Dendritic cell treated with granulocyte-macrophage colony-stimulating factor and Interleukin-4, amounts not matched to agents 40 ng/mL and 50 ng/mL, for 4 days (primary cell): ENCODE data around the gene TROAP.
"Not testable (repeated sequence)": the region's sequence is repeated elsewhere in the genome, so short reads cannot be mapped to it uniquely, and the experiment has no call there.

Experiments used
- H3K27ac Mint-ChIP-seq: one replicate; pipeline ENCODE4 v1.8.0; 2022; ENCODE audit warnings: mild to moderate bottlenecking, mixed read lengths
- H3K27me3 Mint-ChIP-seq: one replicate; pipeline ENCODE4 v1.8.0; 2022; ENCODE audit warnings: mild to moderate bottlenecking, mixed read lengths
- H3K36me3 Mint-ChIP-seq: one replicate; pipeline ENCODE4 v1.8.0; 2022; ENCODE audit warnings: low read depth, mixed read lengths
- H3K4me1 Mint-ChIP-seq: one replicate; pipeline ENCODE4 v1.8.0; 2022; ENCODE audit warnings: low read depth, mixed read lengths
- H3K4me3 Mint-ChIP-seq: one replicate; pipeline ENCODE4 v1.8.0; 2022; ENCODE audit warnings: mild to moderate bottlenecking, moderate library complexity, mixed read lengths
- H3K9me3 Mint-ChIP-seq: one replicate; pipeline ENCODE4 v1.8.0; 2022; ENCODE audit warnings: mixed read lengths
- intact Hi-C: fragments of 100-400 bp; cut with micrococcal nuclease; formaldehyde crosslinking; loops from one replicate; pipeline ENCODE4 v1.15.0; 2022

TROAP gene

DNA sequence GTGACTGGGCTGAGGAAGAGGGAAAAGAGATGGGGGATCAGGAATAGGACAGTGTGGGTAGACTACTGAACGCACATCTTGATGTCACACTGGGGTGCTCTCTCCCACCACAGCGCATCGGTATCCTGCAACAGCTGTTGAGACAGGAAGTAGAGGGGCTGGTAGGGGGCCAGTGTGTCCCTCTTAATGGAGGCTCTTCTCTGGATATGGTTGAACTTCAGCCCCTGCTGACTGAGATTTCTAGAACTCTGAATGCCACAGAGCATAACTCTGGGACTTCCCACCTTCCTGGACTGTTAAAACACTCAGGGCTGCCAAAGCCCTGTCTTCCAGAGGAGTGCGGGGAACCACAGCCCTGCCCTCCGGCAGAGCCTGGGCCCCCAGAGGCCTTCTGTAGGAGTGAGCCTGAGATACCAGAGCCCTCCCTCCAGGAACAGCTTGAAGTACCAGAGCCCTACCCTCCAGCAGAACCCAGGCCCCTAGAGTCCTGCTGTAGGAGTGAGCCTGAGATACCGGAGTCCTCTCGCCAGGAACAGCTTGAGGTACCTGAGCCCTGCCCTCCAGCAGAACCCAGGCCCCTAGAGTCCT lies 7.1 kb downstream of the TROAP start:
- Mint-ChIP-seq H3K27me3 (peaks cover 41% of the 10 kb centered on the region), H3K4me3 (no peak overlapping the region), H3K4me1 (peaks cover 32% of the 10 kb centered on the region), H3K9me3 (no peaks in the 10 kb centered on the region), H3K36me3 (no peaks in the 10 kb centered on the region), H3K27ac (no peak overlapping the region)
- intact Hi-C loops: no loop called here

- H3K36me3 Mint-ChIP-seq: no peaks in the 10 kb centered on the region
- peak overlapping the region; percentile 36 for H3K27ac Mint-ChIP-seq
- peaks cover 48% of the 10 kb centered on the region for H3K27me3 Mint-ChIP-seq
- H3K4me1 Mint-ChIP-seq: peaks cover 32% of the 10 kb centered on the region
- no peaks in the 10 kb centered on the region for H3K9me3 Mint-ChIP-seq
- no peak overlapping the region for H3K4me3 Mint-ChIP-seq
- intact Hi-C loops: no loop called here
These were observed 7.8 kb downstream of the TROAP start for GRCh38 chr12:49330631-49331379.

DNA sequence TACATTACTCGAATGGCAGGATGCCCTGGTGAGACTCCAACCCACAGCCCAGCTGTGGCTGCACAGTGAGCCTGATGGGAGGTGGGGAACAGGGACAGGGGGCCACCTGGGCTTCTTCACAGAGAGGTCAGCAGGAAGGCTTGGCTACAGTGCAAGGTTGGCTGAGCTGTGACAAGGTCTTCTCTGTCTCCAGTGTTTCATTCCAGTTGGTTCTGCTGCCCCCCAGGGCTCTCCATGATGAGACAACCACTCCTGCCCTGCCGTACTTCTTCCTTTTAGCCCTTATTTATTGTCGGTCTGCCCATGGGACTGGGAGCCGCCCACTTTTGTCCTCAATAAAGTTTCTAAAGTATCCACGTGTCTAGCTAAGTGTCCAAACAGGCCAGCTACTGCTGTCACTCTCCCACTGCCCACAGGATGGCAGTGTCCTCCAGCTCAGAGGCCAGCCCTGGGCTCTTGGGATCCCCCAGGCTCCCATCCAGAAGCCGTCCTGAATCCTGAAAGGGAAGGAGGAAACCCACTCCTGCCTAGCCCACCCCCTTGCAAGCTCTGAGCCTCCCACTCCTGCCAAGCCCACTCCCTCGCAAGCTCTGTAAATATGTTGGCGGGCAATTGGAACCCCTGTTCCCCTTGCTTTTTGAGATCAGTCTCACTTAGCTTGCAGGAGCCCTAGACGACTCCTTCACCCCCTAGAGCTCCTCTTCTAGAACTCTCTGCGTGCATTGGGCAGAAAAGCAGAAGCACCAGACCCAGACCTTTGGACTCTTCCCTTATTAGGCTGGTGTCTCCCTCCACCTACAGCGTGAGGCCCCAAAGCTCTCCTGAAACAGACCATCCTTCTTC lies 8.5 kb downstream of the TROAP start:
- Mint-ChIP-seq H3K36me3 (no peaks in the 10 kb centered on the region), H3K4me1 (peaks cover 30% of the 10 kb centered on the region), H3K4me3 (no peak overlapping the region), H3K9me3 (no peaks in the 10 kb centered on the region), H3K27me3 (peaks cover 55% of the 10 kb centered on the region), H3K27ac (peak overlapping the region; percentile 36)
- intact Hi-C loops: no loop called here

DNA sequence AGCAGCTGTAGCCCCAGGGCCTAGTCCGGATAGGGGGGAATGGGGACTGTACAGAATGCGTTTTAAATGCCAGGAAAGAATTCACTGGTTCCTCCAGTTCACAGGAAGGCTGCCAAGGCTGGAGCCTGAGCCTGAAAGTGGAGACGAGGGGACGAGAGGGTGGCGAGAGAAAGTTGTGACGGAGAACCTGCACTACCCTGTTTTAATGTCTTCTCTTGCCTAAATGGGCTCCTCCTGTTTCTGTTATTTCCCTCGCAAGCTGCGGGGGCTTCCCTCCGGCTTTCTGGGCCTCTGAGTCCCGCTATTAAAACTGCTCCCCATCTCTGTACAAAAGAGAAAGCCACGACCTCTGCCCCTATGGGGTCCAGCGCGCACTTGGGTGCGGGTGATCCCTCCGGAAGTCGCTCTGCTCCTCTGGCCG lies 9.4 kb downstream of the TROAP start:
- Mint-ChIP-seq H3K4me1 (peaks cover 36% of the 10 kb centered on the region), H3K9me3 (no peaks in the 10 kb centered on the region), H3K4me3 (no peak overlapping the region), H3K36me3 (no peaks in the 10 kb centered on the region), H3K27me3 (peaks cover 63% of the 10 kb centered on the region), H3K27ac (no peak overlapping the region)
- intact Hi-C loops: no loop called here

GRCh38 chr12:49332891-49333371 lies 9.9 kb downstream of the TROAP start:
- intact Hi-C loops: no loop called here
- Mint-ChIP-seq H3K4me1 (peaks cover 41% of the 10 kb centered on the region), H3K27me3 (peaks cover 68% of the 10 kb centered on the region)

DNA sequence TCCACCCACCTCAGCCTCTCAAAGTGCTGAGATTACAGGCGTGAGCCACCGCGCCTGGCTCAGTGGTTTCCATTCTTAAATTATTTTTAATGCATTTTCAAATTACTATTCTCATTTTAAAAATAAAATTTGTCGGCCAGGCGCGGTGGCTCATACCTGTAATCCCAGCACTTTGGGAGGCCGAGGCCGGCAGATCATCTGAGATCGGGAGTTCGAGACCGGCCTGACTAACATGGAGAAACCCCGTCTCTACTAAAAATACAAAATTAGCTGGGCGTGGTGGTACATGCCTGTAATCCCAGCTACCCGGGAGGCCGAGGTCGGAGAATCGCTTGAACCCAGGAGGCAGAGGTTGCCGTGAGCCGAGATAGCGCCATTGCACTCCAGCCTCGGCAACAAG lies 10.7 kb downstream of the TROAP start:
- H3K27ac Mint-ChIP-seq, H3K36me3 Mint-ChIP-seq, intact Hi-C loops, H3K4me3 Mint-ChIP-seq, H3K9me3 Mint-ChIP-seq: not testable (repeated sequence)
- peaks cover 76% of the 10 kb centered on the region for H3K27me3 Mint-ChIP-seq
- H3K4me1 Mint-ChIP-seq: peaks cover 48% of the 10 kb centered on the region

More at GRCh38 chr12:49332891-49333371, 9.9 kb downstream of the TROAP start:
- Mint-ChIP-seq H3K4me3 (peak overlapping the region; percentile 49), H3K9me3 (no peaks in the 10 kb centered on the region), H3K27ac (no peak overlapping the region), H3K36me3 (no peaks in the 10 kb centered on the region)

DNA sequence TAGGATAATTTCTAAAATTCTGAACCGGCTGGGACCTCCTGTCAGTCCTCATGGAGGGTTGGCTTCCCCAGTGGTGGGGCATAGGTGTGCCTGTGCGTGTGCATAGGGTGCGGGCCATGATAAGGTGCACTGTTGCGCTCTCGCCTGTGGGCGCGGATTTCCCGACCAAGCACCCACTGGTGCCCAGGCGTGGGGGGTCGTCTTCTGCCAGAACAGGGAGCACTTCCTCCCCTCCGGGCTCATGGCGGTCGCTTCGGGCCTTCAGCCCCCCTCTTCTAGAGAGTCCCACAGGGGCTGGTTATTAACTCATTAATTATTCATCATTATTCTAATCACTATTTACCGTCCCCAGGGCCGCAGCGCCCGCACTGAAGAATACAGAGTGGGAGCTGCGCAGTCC lies 11.2 kb downstream of the TROAP start:
- H3K4me3 Mint-ChIP-seq: no peak overlapping the region
- H3K27me3 Mint-ChIP-seq: peaks cover 81% of the 10 kb centered on the region
- H3K9me3 Mint-ChIP-seq: no peaks in the 10 kb centered on the region
- no peaks in the 10 kb centered on the region for H3K36me3 Mint-ChIP-seq
- intact Hi-C loops: no loop called here
- H3K27ac Mint-ChIP-seq: no peak overlapping the region
- H3K4me1 Mint-ChIP-seq: peaks cover 48% of the 10 kb centered on the region

- peaks cover 85% of the 10 kb centered on the region for H3K27me3 Mint-ChIP-seq
- no peak overlapping the region for H3K27ac Mint-ChIP-seq
- peaks cover 48% of the 10 kb centered on the region for H3K4me1 Mint-ChIP-seq
- no peak overlapping the region for H3K4me3 Mint-ChIP-seq
- no peaks in the 10 kb centered on the region for H3K9me3 Mint-ChIP-seq
- H3K36me3 Mint-ChIP-seq: no peaks in the 10 kb centered on the region
- intact Hi-C loops: no loop called here
These were observed 11.6 kb downstream of the TROAP start for GRCh38 chr12:49334681-49335080.

DNA sequence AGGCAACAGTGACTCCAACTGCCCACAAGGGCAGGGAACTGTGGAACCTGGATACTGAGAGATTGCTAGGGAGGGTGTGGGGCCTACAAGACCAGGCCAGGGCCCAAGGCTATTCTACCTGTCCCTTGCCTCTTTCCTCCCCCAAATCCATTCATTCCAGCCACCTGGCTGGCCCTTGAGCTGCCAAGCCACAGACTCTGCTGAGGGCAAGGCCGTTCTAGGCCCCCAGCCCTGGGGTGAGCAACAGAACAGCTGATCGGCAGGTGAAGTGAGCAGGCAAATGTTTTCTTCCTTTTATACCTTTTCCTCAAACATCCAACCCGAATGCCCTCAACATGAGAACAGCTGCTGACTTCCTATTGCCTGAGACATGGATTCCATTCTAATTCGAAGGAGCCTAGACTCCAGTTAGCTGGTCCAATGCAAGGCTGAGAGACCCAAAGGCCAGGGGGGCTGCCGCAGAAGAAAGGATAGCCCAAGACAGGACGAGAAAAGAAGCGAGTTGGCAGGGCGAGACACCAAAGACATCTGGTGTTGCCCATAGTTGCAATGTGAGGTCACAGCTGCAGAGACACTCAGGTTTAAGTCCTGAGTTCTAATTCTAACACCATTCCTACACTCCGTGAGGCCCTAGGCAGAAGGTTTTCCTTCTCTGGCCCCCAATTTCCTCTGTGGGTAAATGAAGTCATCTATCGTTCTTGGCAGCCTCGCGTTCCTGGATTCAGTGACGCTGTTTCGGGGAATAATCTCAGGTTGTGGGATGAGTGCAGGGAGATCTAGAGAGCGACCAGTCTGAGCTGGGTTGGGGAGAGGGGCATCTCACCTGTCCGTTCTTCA lies 12.3 kb downstream of the TROAP start:
- Mint-ChIP-seq H3K27ac (no peak overlapping the region), H3K27me3 (peaks cover 92% of the 10 kb centered on the region), H3K36me3 (no peaks in the 10 kb centered on the region), H3K4me1 (peaks cover 48% of the 10 kb centered on the region), H3K9me3 (no peaks in the 10 kb centered on the region), H3K4me3 (no peak overlapping the region)
- intact Hi-C loops: no loop called here

- no peak overlapping the region for H3K27ac Mint-ChIP-seq
- no peaks in the 10 kb centered on the region for H3K9me3 Mint-ChIP-seq
- no peaks in the 10 kb centered on the region for H3K36me3 Mint-ChIP-seq
- H3K27me3 Mint-ChIP-seq: peaks cover 97% of the 10 kb centered on the region
- no peak overlapping the region for H3K4me3 Mint-ChIP-seq
- intact Hi-C loops: loop anchor here (2.0 kb wide), 1 partner anchor 47 kb away; no protein-coding TSS in a partner anchor
- peaks cover 53% of the 10 kb centered on the region for H3K4me1 Mint-ChIP-seq
These were observed 13.0 kb downstream of the TROAP start for GRCh38 chr12:49335955-49336644.

- H3K4me3 Mint-ChIP-seq: peak within 1 kb of the TSS; percentile 68
- H3K36me3 Mint-ChIP-seq: no peaks in the 10 kb centered on the region
- no peak within 1 kb of the TSS for H3K27ac Mint-ChIP-seq
- peaks cover 49% of the 10 kb centered on the region for H3K4me1 Mint-ChIP-seq
- peaks cover 98% of the 10 kb centered on the region for H3K27me3 Mint-ChIP-seq
- H3K9me3 Mint-ChIP-seq: no peaks in the 10 kb centered on the region
- intact Hi-C loops: loop anchor here (2.0 kb wide), 1 partner anchor 48 kb away; no protein-coding TSS in a partner anchor
These were observed 13.9 kb downstream of the TROAP start, which contains the start of gene C1QL4 for GRCh38 chr12:49336645-49337584. Gene C1QL4, minus strand, starts transcription at chr12:49337188. Its CDS starts 711 bp downstream, at chr12:49336477.

DNA sequence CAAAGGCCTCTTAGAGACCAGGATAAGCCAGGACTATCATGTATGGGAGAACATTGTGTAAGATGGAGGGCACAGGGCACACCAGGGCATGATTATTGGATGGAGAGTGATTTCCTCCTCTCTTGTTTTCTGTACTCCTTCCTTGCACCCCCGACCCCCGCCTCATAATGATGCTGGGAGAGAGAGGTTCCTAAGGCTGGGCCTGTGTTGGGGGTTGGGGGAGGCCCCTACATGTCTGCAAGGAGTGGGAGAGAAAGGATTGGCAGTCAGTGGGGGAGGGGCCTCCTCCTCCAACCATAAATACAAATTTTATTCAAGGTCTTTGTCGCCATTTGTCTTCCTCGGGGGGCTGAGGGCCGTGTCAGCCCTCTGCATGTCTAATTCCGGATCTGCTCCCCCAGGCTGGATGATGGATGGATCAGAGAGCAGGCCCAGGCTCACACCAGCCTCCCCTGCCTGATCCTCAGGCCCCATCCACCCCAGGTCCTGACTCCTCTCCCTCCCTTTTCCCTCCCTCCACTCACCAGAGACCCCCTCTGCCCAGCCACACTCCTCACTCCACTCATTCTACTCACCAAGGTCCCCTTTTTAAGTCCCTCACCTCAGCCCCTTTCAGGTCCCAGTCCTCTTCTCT lies 15.9 kb downstream of the TROAP start:
- Mint-ChIP-seq H3K27ac (no peak overlapping the region), H3K27me3 (peaks cover 98% of the 10 kb centered on the region), H3K4me1 (peaks cover 51% of the 10 kb centered on the region), H3K36me3 (no peaks in the 10 kb centered on the region), H3K9me3 (no peaks in the 10 kb centered on the region), H3K4me3 (no peak overlapping the region)
- intact Hi-C loops: no loop called here
